Immature natural killer cell (primary cell): ENCODE results near the gene PARVG. TPM values are rescaled to one million over a fixed set of nuclear protein-coding genes. Genes with fewer than 3 reads are reported as not detected.

Source experiments
- DNase-seq, 3 donors: peaks; one replicate each; pipeline ENCODE4 v3.0.0; 2022; ENCODE audit warnings: mixed read lengths in 1 of 3
- H3K27ac Mint-ChIP-seq, 6 donors: one replicate each; pipeline ENCODE4 v1.8.0; 2020; ENCODE audit warnings: mixed read lengths in 6 of 6, mild to moderate bottlenecking in 5 of 6, inconsistent platforms in 4 of 6, moderate library complexity in 3 of 6
- H3K27me3 Mint-ChIP-seq, 3 donors: one replicate each; pipeline ENCODE4 v1.8.0; 2020 to 2021; ENCODE audit warnings: low read depth in 3 of 3, mild to moderate bottlenecking in 3 of 3, mixed read lengths in 3 of 3, moderate library complexity in 3 of 3, inconsistent platforms in 1 of 3
- H3K36me3 Mint-ChIP-seq, 3 donors: one replicate each; pipeline ENCODE4 v1.8.0; 2020; ENCODE audit warnings: mixed read lengths in 3 of 3, inconsistent platforms in 2 of 3, mild to moderate bottlenecking in 2 of 3
- H3K4me1 Mint-ChIP-seq, 2 donors: one replicate each; pipeline ENCODE4 v1.8.0; 2020; ENCODE audit warnings: inconsistent platforms in 2 of 2, mild to moderate bottlenecking in 2 of 2, mixed read lengths in 2 of 2, moderate library complexity in 1 of 2
- H3K4me3 Mint-ChIP-seq, 5 donors: one replicate each; pipeline ENCODE4 v1.8.0; 2020; ENCODE audit warnings: mild to moderate bottlenecking in 5 of 5, mixed read lengths in 5 of 5, inconsistent platforms in 3 of 5, moderate library complexity in 3 of 5
- H3K9me3 Mint-ChIP-seq, 6 donors: one replicate each; pipeline ENCODE4 v1.8.0; 2020; ENCODE audit warnings: mild to moderate bottlenecking in 6 of 6, mixed read lengths in 6 of 6, inconsistent platforms in 4 of 6, moderate library complexity in 3 of 6
- polyA plus RNA-seq, 3 donors: library from polyadenylated mRNA; unstranded; fragments of 300-500 nt; fragmentation: Illumina TruSeq; gene quantifications; one replicate each; pipeline ENCODE4 v1.2.3, GENCODE V29; 2021

PARVG gene, protein sequence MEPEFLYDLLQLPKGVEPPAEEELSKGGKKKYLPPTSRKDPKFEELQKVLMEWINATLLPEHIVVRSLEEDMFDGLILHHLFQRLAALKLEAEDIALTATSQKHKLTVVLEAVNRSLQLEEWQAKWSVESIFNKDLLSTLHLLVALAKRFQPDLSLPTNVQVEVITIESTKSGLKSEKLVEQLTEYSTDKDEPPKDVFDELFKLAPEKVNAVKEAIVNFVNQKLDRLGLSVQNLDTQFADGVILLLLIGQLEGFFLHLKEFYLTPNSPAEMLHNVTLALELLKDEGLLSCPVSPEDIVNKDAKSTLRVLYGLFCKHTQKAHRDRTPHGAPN
- 10 to 100 TPM; 54.0 to 84.6 (median 58.4) TPM for polyA plus RNA-seq

DNA sequence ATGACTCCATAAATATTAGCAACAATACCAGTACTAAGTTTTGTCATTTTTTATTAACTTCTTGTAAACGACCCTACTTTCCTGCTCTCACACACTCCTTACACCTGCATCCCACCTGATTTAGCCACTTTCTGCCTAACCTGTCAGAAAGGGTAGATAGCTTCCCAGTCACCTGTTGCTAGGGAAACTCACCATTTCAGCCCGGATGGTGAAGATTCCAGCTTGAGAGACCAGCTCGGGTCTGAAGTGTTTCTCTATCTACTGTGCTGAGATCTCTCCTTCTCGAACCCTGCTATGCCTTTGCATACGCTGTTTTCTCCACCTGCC, at the start of gene PARVG:
PARVG (plus strand) TSS at position 220 of the 327 bp plus-strand sequence. CDS start 2,405 bp downstream, outside the sequence.
- H3K27me3 Mint-ChIP-seq, result peaks cover 0 to 12% (median 2%) of the 10 kb centered on the region in 3 donors
- H3K36me3 Mint-ChIP-seq, result peaks cover 0 to 5% (median 0%) of the 10 kb centered on the region in 3 donors
- H3K9me3 Mint-ChIP-seq, result no peaks in the 10 kb centered on the region
- DNase-seq, result peak in 2 of 3 donors; percentile 52 to 55
- H3K4me1 Mint-ChIP-seq, result peaks cover 27 to 38% of the 10 kb centered on the region in 2 donors
- peak within 1 kb of the TSS; percentile 89 to 99 (median 98) for H3K27ac Mint-ChIP-seq
- peak within 1 kb of the TSS; percentile 82 to 92 (median 89) for H3K4me3 Mint-ChIP-seq

DNA sequence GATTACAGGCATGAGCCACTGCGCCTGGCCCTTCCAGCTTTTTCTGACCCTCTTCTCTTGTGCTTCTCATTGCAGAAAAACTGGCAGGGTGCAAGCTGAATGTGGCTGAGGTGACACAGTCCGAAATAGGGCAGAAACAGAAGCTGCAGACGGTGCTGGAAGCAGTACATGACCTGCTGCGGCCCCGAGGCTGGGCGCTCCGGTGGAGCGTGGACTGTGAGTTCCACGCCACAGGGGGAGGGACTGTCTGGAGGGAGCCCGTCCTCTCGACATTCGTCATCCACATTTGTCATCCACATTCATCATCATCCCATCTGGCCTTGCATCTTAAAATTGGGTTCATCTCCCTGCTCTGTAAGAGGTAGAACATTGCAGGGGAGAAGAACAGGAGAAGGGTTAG, 49.3 kb upstream of the PARVG start:
- Mint-ChIP-seq H3K27me3 (peaks cover 0 to 10% (median 4%) of the 10 kb centered on the region in 3 donors), H3K9me3 (peaks cover 0 to 15% (median 4%) of the 10 kb centered on the region in 6 donors), H3K4me3 (no peak overlapping the region), H3K27ac (no peak overlapping the region), H3K36me3 (peaks cover 4 to 19% (median 8%) of the 10 kb centered on the region in 3 donors), H3K4me1 (peaks cover 6 to 12% of the 10 kb centered on the region in 2 donors)
- DNase-seq, result no peak

DNA sequence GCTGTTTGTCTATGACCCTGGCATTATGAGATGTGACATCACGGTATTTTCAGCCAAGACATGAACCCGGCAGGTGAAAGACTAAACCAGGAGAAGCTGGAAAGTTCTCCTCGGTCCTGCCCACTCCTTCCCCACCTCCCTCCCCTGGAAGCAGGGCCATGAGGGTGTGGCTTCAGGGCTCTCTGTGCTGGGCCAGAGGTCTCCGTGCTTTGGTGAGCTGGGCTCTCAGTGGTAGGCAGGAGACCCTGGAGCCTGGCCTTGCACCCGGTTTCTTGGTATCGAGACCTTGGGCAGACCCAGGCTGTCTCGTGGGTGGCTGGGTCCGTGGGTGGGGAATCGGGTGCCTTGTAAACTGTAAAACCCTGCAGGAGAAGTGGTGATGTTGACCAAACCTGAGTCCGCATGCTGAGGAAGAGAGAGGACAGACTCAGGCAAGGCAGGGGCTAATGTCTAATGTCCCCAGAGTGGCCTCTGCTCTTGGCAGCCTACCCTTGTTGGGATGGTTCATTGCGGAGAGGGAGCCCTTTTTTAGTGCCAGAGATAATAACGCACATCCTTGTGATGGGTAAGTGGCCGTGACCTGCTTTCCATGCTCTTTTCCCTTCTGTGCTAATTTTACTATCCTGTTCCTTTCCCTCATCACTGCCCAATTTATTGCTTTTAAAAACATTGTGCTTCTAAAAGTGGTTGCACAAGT, 48.6 kb upstream of the PARVG start:
- Mint-ChIP-seq H3K36me3 (peaks cover 7 to 17% (median 8%) of the 10 kb centered on the region in 3 donors), H3K4me3 (no peak overlapping the region), H3K4me1 (peaks cover 6 to 12% of the 10 kb centered on the region in 2 donors), H3K9me3 (peaks cover 0 to 11% (median 3%) of the 10 kb centered on the region in 6 donors), H3K27me3 (peaks cover 0 to 10% (median 4%) of the 10 kb centered on the region in 3 donors), H3K27ac (no peak overlapping the region)
- DNase-seq, result no peak

DNA sequence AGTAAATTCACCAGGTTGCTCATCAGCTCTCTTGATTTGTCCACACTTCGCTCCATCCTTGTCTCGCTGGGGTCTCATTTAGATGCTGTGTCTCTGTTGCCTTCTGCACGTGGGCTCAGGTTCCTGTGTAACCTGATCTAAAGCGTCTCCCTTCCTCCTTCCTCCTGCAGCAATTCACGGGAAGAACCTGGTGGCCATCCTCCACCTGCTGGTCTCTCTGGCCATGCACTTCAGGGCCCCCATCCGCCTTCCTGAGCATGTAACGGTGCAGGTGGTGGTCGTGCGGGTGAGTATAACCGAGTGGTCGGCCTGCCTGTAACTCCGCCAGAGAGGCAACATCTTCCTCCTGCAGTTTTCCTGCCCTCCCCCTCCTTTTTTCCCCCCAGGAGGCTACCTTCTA, 48.0 kb upstream of the PARVG start:
- peaks cover 8 to 16% (median 11%) of the 10 kb centered on the region in 3 donors for H3K36me3 Mint-ChIP-seq
- H3K4me1 Mint-ChIP-seq, result peaks cover 6 to 12% of the 10 kb centered on the region in 2 donors
- no peak for DNase-seq

DNA sequence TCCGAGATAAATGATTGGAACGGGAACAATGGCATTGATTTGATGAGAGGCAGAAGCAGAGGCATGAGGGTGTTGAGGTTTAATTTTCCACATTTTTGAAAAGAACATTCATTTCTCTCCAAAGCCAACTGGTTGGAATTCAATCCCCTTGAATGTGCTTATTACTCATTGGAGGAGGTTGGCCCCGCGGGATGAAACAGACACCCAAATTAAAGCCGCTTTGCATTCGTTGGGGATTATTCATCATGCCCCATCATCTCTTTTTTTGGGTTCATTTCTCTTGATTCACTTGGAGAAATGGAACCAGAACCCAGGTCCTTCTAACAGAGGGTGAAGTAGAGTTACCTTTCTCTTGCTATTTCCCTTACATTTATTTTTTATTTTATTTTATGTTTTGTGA, 47.6 kb upstream of the PARVG start:
- H3K36me3 Mint-ChIP-seq, result peaks cover 8 to 17% (median 12%) of the 10 kb centered on the region in 3 donors
- peaks cover 0 to 5% (median 3%) of the 10 kb centered on the region in 6 donors for H3K9me3 Mint-ChIP-seq
- no peak for DNase-seq
- no peak overlapping the region for H3K4me3 Mint-ChIP-seq
- peaks cover 6 to 12% of the 10 kb centered on the region in 2 donors for H3K4me1 Mint-ChIP-seq
- H3K27ac Mint-ChIP-seq, result no peak overlapping the region
- H3K27me3 Mint-ChIP-seq, result peaks cover 0 to 10% (median 4%) of the 10 kb centered on the region in 3 donors

More for the DNA sequence above, 48.0 kb upstream of the PARVG start:
- Mint-ChIP-seq H3K27ac (peak overlapping the region in 1 of 6 donors; percentile 41), H3K27me3 (peaks cover 0 to 10% (median 4%) of the 10 kb centered on the region in 3 donors), H3K4me3 (no peak overlapping the region), H3K9me3 (peaks cover 0 to 7% (median 2%) of the 10 kb centered on the region in 6 donors)

DNA sequence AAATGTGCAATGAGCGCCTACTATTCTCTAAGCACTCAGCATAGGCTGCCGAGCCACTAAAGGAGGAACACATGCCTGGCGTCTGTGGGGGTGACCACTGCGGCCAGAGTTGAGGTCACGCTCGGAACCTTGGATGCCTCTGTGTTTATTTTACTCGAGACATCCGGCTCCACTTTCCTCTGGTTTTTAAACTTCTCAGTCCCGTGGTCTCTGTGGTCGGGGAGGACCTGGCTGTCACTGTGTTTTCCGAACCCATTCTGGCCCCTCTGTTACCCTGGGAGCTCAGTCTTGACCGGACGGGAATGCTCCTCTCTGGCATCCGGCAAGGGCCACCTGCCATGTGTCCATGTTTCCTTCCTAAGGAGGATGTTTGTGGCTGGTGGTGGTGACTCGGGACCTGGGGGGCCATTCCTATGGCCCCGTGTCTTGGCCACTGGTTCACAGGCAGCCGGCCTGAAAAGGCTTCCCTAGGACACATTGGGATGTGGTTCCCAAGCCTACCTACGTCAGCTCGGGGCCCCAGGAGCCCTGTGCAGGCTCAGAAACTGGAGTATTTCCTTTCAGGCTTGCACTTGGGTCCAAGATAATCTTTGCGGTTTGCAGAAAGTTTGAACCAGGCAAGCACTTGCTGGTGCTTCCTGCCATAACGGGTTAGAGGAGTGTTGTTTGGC, 46.7 kb upstream of the PARVG start:
- Mint-ChIP-seq H3K4me1 (peaks cover 6 to 12% of the 10 kb centered on the region in 2 donors), H3K27me3 (peaks cover 0 to 10% (median 4%) of the 10 kb centered on the region in 3 donors), H3K9me3 (peaks cover 0 to 5% (median 3%) of the 10 kb centered on the region in 6 donors), H3K36me3 (peaks cover 8 to 17% (median 12%) of the 10 kb centered on the region in 3 donors), H3K27ac (no peak overlapping the region), H3K4me3 (peak overlapping the region in 1 of 5 donors; percentile 3)
- DNase-seq, result peak in 1 of 3 donors; percentile 12

DNA sequence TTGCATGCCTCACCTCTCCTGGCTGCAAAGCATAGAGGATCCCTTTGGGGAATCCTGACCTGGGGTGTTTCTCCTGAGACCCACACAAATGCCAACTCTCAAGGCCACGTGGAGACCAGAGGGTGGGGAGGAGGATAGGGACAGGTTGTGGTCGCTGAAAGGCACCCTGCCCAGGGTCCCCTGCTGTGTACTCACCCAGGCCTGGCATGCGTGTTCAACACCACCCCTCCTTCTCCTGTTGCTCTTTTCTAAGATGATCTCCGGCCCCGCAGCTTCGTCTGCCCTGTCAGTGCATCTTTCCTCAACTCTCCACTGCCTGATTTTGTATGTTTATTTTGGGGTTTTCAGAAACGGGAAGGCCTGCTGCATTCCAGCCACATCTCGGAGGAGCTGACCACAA, 44.6 kb upstream of the PARVG start:
- peaks cover 8 to 17% (median 12%) of the 10 kb centered on the region in 3 donors for H3K36me3 Mint-ChIP-seq
- H3K4me3 Mint-ChIP-seq, result no peak overlapping the region

DNA sequence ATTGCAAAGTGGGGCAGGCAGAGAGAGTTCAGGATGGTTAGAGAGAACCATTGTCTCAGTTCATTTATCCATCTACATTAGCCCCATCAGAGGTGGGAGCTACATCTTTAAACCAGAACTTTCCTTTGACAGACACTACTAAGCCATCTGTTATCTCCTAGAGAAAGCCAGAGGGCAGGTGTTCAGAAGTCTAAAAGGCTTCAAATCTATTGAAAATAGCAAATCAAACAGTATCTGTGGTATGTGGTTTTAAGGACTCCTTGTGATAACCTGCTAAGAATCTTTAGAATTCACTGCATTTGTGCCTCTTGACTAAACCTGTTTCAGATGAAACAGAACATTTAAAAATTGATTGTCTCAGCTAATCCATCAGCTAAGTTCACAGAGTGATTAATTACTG, 43.9 kb upstream of the PARVG start:
- H3K4me1 Mint-ChIP-seq, result peaks cover 6 to 12% of the 10 kb centered on the region in 2 donors
- H3K4me3 Mint-ChIP-seq, result no peak overlapping the region
- no peak overlapping the region for H3K27ac Mint-ChIP-seq
- peaks cover 0 to 9% (median 3%) of the 10 kb centered on the region in 3 donors for H3K27me3 Mint-ChIP-seq
- H3K9me3 Mint-ChIP-seq, result peaks cover 0 to 5% (median 3%) of the 10 kb centered on the region in 6 donors
- DNase-seq, result no peak
- peaks cover 8 to 17% (median 12%) of the 10 kb centered on the region in 3 donors for H3K36me3 Mint-ChIP-seq

More for the DNA sequence above, 44.6 kb upstream of the PARVG start:
- H3K9me3 Mint-ChIP-seq, result peaks cover 0 to 5% (median 3%) of the 10 kb centered on the region in 6 donors
- H3K27me3 Mint-ChIP-seq, result peaks cover 0 to 9% (median 3%) of the 10 kb centered on the region in 3 donors
- H3K27ac Mint-ChIP-seq, result no peak overlapping the region
- no peak for DNase-seq
- H3K4me1 Mint-ChIP-seq, result peaks cover 6 to 12% of the 10 kb centered on the region in 2 donors

DNA sequence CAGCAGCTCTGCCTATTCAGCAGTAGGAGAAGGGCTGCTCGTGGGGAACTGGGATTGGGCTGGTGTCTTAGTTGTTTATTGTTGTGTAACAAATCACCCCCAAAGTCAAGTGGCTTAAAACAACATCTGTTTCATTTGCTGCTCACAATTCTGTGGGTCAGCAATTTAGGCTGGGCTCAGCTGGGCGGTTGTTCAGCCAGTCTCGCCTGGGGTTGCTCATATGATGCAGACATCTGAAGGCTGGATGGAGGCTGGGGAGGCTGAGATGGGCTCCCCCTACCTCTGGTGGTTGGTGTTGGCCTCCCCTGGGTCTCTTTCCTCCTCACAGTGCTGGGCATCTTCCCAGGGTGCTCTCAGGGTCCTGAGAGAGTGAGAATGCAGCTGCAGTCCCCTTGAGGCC, 43.3 kb upstream of the PARVG start:
- H3K4me3 Mint-ChIP-seq, result no peak overlapping the region
- H3K27ac Mint-ChIP-seq, result no peak overlapping the region
- peaks cover 0 to 9% (median 3%) of the 10 kb centered on the region in 3 donors for H3K27me3 Mint-ChIP-seq
- DNase-seq, result no peak
- H3K9me3 Mint-ChIP-seq, result peaks cover 0 to 5% (median 3%) of the 10 kb centered on the region in 6 donors
- H3K4me1 Mint-ChIP-seq, result peaks cover 6 to 12% of the 10 kb centered on the region in 2 donors
- peaks cover 8 to 17% (median 12%) of the 10 kb centered on the region in 3 donors for H3K36me3 Mint-ChIP-seq

DNA sequence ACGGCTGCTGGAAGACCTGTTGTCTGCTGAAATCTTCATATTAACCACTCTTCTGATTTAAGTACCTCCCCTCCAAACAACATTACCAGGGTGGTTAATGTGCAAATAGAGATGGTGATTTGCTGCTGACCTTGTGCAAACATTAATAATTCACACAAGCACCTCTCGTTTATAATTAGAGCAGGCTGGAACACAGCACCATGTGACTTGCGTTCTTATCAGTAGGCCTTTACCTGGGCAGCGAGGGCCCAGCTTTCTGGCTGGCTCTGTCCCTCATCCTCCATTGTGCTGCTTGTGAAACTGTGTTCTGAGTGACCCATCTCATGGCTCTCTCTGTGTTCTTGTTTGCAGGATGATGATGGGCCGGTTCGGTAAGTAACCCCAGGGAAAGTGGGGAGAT, 41.0 kb upstream of the PARVG start:
- H3K27ac Mint-ChIP-seq, result no peak overlapping the region
- peaks cover 0 to 5% (median 3%) of the 10 kb centered on the region in 6 donors for H3K9me3 Mint-ChIP-seq
- no peak overlapping the region for H3K4me3 Mint-ChIP-seq
- H3K36me3 Mint-ChIP-seq, result peaks cover 8 to 17% (median 12%) of the 10 kb centered on the region in 3 donors
- no peaks in the 10 kb centered on the region for H3K4me1 Mint-ChIP-seq
- no peak for DNase-seq
- peaks cover 2 to 8% (median 3%) of the 10 kb centered on the region in 3 donors for H3K27me3 Mint-ChIP-seq

DNA sequence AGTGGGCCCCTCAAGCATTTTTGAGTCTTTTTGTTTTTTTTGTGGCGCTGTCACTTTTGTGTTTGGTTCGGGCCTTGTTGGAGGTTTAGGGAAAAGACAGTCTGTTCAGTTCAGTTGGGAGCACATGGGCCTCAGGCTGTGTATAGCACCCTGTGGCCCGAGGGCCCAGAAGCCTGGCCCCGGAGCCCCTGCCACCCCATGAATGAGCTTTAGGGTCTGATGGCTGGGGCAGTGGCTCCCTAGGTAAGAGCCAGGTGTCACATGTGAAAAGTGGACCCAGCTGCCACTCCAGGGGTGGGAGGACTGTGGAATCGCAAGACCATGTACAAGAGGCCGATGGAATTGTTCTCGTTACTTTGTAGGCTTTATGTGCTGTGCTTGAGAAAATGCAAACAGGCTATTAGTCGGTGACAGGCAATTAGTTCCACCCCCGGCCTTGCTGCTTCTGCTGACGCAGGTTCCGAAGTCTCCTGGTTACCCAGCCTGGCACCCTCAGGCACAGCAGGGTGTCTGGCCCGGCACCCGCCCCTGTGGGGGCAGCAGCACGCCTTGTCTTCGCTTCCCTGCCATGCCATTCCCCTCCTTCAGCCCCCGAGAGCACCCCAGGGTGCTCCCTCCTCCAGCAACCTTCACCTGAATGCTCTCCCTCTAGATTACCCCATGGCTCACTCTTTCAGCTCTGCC, 38.2 kb upstream of the PARVG start:
- Mint-ChIP-seq H3K9me3 (peaks cover 0 to 3% (median 0%) of the 10 kb centered on the region in 6 donors), H3K36me3 (peaks cover 0 to 3% (median 3%) of the 10 kb centered on the region in 3 donors), H3K27ac (no peak overlapping the region), H3K4me1 (no peaks in the 10 kb centered on the region), H3K4me3 (no peak overlapping the region), H3K27me3 (peaks cover 0 to 10% (median 2%) of the 10 kb centered on the region in 3 donors)
- DNase-seq, result no peak

DNA sequence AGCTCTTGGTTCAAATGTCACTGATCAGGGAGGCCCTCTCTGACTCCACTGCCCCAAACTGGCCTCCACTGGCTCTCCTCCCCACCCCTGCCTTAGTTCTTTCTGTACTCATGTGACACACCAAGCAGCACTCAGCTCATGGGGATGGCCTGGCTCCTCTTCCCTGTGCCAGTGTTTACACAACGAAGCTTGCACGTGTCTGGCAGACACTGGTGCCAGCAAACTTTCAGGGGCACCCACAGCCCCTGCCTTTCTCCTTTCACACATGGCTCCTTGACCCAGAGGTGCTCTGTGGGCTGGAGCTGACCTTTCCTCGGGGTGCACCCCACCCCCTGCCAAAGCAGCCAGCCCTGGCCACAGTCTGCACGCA, 37.6 kb upstream of the PARVG start:
- Mint-ChIP-seq H3K36me3 (no peaks in the 10 kb centered on the region), H3K27me3 (peaks cover 0 to 10% (median 2%) of the 10 kb centered on the region in 3 donors), H3K27ac (no peak overlapping the region), H3K4me1 (no peaks in the 10 kb centered on the region), H3K4me3 (no peak overlapping the region), H3K9me3 (no peaks in the 10 kb centered on the region)
- DNase-seq, result no peak

DNA sequence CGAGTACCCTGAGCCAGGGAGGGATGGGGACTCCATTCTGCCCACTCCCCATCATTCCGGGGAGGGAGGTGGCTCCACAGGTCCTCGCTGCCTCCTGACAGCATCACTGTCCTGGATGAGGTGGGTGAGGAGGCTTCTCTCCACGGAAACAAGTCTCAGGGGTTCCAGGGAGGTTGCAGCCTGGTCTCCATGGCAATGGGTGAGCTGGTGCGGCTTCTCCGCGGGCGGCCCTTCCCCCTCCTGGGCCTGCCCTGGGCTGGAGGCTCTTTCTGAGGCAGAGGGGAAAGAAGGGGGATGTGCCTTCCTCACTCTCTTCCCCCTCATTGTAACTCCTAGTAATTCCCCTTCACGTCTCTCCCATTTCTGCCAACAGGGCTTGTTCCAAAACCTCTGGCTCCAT, 37.1 kb upstream of the PARVG start:
- DNase-seq, result no peak
- Mint-ChIP-seq H3K36me3 (no peaks in the 10 kb centered on the region), H3K9me3 (no peaks in the 10 kb centered on the region), H3K4me1 (no peaks in the 10 kb centered on the region), H3K27ac (no peak overlapping the region), H3K27me3 (peaks cover 0 to 10% (median 2%) of the 10 kb centered on the region in 3 donors), H3K4me3 (no peak overlapping the region)
